ENCODE measurements around the gene PLK2. TPM values are rescaled to one million over a fixed set of nuclear protein-coding genes. Genes with fewer than 3 reads are reported as not detected.

PLK2 gene
- total RNA-seq, 6 experiments from 2014 or later: 9.3 to 54.7 (median 22.8) TPM

DNA sequence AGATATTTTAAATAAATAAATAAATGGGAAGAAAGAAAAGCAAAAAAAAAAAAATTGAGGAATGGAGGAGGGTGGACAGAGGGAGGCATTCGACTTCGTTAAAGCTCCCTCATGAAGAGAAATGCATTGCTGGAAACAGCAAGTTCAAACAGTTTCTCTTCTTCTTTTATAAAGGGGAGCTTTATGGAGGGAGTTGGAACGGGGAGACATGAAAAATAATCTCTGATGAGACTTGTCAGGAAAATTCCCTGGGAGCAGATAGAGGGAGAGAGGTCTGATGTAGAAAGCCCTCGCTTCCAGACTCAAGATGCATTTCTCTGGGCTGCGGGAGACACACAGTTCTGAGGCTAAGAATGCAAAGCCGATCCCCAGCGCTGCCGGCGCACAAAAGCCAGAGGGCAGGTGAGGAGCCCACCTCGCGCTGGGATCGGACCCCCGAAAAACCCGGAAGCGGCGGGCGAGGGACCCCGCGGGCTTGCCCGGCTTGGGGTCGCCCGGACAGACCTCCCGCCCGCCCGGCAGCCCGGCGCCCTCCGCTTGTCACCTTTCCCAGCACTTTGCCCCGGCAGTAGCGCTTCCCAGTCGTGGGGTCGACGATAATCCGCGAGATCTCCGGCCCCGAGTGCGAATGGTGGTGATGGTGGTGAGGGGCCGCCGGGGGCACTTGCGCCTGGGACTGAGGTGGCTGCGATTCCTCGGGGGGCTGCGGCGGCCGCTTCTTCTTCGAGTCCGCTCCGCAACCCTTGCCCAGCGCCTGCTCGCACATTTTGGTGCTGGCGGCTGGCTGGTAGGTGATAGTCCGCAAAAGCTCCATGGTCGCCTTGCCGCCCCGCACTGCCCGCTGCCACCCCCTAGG lies 512 bp downstream of the PLK2 start:
- TF ChIP-seq POLR2A (IDR thresholded peaks at IDR 0.05) (no peak), CTCF (IDR thresholded peaks at IDR 0.05) (no peak)
- H3K27ac ChIP-seq: peak overlapping the region; percentile 98 to 100 (median 99)
- DNase-seq (peak in 1 of 3 donors; percentile 51), ATAC-seq (peak in 2 of 4 donors; percentile 2 to 13)
- H3K36me3 ChIP-seq: peaks cover 0 to 33% (median 17%) of the 10 kb centered on the region in 4 donors
- peak overlapping the region; percentile 80 to 89 (median 85) for H3K4me3 ChIP-seq
- peaks cover 0 to 12% (median 0%) of the 10 kb centered on the region in 4 donors for H3K4me1 ChIP-seq
- no peaks in the 10 kb centered on the region for H3K27me3 ChIP-seq
- H3K9me3 ChIP-seq: no peaks in the 10 kb centered on the region
- 1% methylated on average over 21 of the region's 57 CpGs for WGBS (ENCODE audit: insufficient coverage, low coverage, low lambda C conversion rate, missing lambda C conversion rate)
- intact Hi-C loops (cut with DNase I): loop anchor here (10.0 kb wide), 3 partner anchors 675 to 1155 kb away; no protein-coding TSS in a partner anchor

GRCh38 chr5:58458743-58459145 lies 1.1 kb downstream of the PLK2 start:
- DNase-seq (no peak), ATAC-seq (no peak)
- Histone ChIP-seq H3K27me3 (no peaks in the 10 kb centered on the region), H3K4me1 (peaks cover 0 to 12% (median 0%) of the 10 kb centered on the region in 4 donors), H3K27ac (peak overlapping the region; percentile 98 to 100 (median 99)), H3K4me3 (peak overlapping the region; percentile 80 to 89 (median 85)), H3K36me3 (peaks cover 0 to 39% (median 19%) of the 10 kb centered on the region in 4 donors), H3K9me3 (no peaks in the 10 kb centered on the region)
- intact Hi-C loops (cut with DNase I): loop anchor here in 1 of 2 donors (10.0 kb wide), 1 partner anchor 674 kb away; no protein-coding TSS in a partner anchor
- 4% methylated on average over 9 of the region's 9 CpGs for WGBS (ENCODE audit: insufficient coverage, low coverage, low lambda C conversion rate, missing lambda C conversion rate)
- TF ChIP-seq POLR2A (IDR thresholded peaks at IDR 0.05) (no peak), CTCF (IDR thresholded peaks at IDR 0.05) (no peak)

- WGBS (ENCODE audit: insufficient coverage, low coverage, low lambda C conversion rate, missing lambda C conversion rate): 30% methylated on average over 7 of the region's 7 CpGs
- peaks cover 0 to 12% (median 0%) of the 10 kb centered on the region in 4 donors for H3K4me1 ChIP-seq
- H3K4me3 ChIP-seq: peak overlapping the region; percentile 80 to 89 (median 85)
These were observed 1.6 kb downstream of the PLK2 start for GRCh38 chr5:58458141-58458742.

More at GRCh38 chr5:58458141-58458742, 1.6 kb downstream of the PLK2 start:
- Histone ChIP-seq H3K9me3 (no peaks in the 10 kb centered on the region), H3K36me3 (peaks cover under 1 to 44% (median 22%) of the 10 kb centered on the region in 4 donors), H3K27me3 (no peaks in the 10 kb centered on the region), H3K27ac (peak overlapping the region in 2 of 3 donors; percentile 98 to 99)
- TF ChIP-seq CTCF (IDR thresholded peaks at IDR 0.05): no peak
- no peak for TF ChIP-seq POLR2A (IDR thresholded peaks at IDR 0.05)
- intact Hi-C loops (cut with DNase I): loop anchor here in 1 of 2 donors (10.0 kb wide), 1 partner anchor 673 kb away; no protein-coding TSS in a partner anchor
- ATAC-seq: no peak
- DNase-seq: no peak
